ENCODE results near the gene KRTAP12-4.

- TF ChIP-seq POLR2A (IDR thresholded peaks at IDR 0.05) (no peak), CTCF (IDR thresholded peaks at IDR 0.05) (no peak)
Measured at GRCh38 chr21:44653656-44654575, 543 bp downstream of the KRTAP12-4 start.

Measured in uterus (tissue), 2 donors.